PC-9 (cell line): ENCODE results near the gene VDAC1.

Experiments
- EZH2 ChIP-seq: fragments of 200-600 bp; sonication (generic); IDR thresholded peaks from 2 replicates; pipeline ENCODE4 v1.8.0; 2017; ENCODE audit warnings: antibody characterized with exemption, low read depth
- TF ChIP-seq, protein P1 (sequence below): fragments of 200-600 bp; sonication (generic); conservative IDR thresholded peaks from 2 replicates; pipeline ENCODE4 v1.6.1; 2017; ENCODE audit warnings: mixed run types, antibody characterized with exemption, mild to moderate bottlenecking, moderate library complexity

DNA sequence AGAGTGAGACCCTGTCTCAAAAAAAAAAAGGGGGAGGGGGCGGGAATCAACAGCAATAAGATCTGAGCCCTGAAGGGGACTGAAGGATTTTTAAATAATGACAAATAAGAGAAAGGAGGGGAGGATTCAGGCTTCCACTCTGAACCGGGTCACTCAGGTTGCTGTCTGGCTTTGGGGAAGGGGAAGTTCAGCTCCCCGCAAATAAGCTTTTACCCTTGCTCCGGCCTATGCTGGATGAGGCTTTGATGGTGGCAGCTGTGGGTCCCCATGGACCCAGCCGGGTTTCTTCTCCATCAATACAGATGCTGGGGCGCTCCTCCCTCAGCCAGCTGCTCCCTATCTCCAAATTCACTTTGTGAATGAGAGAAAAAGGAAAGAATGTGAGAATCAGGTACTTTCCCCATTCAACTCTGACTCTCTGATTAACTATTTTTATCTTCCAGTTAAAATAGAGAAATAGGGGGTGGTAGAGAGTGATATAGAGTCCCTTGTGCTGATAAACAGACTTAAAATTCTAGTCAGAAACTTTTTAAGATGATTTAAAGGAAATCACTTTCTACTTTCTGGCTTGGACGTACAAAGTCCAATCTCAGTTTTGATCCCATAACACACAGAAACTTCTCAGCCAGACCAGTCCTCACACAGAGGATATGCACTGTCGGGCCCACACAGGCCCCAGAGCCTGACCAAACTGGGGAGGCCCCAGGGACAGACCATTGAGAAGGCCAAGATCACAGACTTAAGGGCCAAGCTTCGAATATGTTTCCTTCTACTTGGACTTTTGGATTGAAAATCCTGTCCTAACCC, 76.0 kb downstream of the VDAC1 start:
- TF ChIP-seq, protein P1, sequence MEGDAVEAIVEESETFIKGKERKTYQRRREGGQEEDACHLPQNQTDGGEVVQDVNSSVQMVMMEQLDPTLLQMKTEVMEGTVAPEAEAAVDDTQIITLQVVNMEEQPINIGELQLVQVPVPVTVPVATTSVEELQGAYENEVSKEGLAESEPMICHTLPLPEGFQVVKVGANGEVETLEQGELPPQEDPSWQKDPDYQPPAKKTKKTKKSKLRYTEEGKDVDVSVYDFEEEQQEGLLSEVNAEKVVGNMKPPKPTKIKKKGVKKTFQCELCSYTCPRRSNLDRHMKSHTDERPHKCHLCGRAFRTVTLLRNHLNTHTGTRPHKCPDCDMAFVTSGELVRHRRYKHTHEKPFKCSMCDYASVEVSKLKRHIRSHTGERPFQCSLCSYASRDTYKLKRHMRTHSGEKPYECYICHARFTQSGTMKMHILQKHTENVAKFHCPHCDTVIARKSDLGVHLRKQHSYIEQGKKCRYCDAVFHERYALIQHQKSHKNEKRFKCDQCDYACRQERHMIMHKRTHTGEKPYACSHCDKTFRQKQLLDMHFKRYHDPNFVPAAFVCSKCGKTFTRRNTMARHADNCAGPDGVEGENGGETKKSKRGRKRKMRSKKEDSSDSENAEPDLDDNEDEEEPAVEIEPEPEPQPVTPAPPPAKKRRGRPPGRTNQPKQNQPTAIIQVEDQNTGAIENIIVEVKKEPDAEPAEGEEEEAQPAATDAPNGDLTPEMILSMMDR: no peak
- TF ChIP-seq EZH2: no peak
